SIG-M5 treated with dmso at 0.1 percent for 504 hours (cell line): ENCODE data around the gene DEUP1.
"Not testable (repeated sequence)": the region's sequence is repeated elsewhere in the genome, so short reads cannot be mapped to it uniquely, and the experiment has no call there.

Experiments
- DNase-seq: peaks from one replicate; lab custom pipeline; 2025; ENCODE audit not compliant: unreplicated experiment; lab: John Stamatoyannopoulos, UW

DEUP1 gene, protein sequence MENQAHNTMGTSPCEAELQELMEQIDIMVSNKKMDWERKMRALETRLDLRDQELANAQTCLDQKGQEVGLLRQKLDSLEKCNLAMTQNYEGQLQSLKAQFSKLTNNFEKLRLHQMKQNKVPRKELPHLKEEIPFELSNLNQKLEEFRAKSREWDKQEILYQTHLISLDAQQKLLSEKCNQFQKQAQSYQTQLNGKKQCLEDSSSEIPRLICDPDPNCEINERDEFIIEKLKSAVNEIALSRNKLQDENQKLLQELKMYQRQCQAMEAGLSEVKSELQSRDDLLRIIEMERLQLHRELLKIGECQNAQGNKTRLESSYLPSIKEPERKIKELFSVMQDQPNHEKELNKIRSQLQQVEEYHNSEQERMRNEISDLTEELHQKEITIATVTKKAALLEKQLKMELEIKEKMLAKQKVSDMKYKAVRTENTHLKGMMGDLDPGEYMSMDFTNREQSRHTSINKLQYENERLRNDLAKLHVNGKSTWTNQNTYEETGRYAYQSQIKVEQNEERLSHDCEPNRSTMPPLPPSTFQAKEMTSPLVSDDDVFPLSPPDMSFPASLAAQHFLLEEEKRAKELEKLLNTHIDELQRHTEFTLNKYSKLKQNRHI

DNA sequence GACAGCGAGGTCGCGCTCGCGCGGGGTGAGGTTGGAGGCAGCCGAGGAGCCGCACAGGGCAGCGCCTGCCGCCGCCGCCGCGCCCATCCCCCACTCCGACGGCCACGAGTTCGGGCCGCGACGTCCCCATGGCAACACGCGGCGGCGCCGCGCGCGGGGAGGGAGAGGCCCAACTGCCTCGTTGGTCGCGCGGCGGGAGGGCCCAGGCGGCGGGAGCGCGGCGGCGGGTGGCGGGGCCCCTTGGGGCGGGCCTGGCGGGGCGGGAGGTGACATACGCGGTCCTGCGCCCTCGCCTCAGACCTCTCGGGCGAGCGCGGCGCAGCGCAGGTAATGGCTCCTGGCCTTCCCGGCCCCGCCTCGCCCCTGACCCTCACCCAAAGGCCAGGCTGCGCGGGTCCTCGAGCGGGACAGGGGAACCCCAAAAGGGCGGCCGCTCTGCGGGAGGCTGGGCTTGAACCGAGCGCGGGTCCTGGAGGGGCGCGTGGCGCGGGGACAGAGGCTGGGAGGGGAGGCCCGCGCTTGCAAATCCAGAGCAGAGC is at the start of gene DEUP1:
DEUP1 (plus strand) TSS at position 297 of the 539 bp plus-strand sequence. CDS start 1,518 bp downstream, outside the sequence.
- DNase-seq = no peak

DNA sequence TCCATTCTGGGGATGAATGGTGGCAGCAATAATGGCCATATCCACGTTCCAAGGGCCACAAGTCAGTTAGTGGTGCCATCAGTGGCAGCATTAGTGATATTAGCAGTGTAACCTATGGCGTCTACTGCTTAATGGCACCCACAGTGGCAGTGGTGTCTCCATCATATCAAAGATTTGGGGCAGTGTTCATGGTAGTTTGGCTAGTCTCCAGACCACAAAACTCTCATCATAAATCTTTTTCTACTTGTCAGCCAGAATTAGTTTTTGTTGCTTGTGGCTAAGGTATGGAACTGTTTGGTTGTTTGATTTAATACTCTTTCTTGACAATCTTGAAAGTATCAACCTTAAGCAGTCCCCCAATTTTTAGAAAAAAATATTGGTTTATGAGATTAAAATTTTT is 45.1 kb upstream of the DEUP1 start:
- no peak for DNase-seq

DNA sequence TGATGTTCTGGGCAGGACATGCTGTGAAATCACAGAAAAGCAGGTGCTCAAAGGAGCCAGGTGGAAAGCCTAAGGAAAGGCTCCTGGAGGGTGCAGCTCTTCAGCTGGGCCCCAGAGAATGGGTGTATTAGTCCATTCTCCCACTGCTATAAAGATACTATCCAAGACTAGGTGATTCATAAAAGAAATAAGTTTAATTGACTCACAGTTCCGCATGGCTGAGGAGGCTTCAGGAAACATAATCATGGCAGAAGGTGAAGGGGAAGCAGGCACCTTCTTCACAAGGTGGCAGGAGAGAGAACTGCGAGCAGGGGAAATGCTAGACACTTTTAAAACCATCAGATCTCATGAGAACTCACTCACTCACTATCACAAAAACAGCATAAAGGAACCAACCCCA is 43.1 kb upstream of the DEUP1 start:
- DNase-seq = no peak

DNA sequence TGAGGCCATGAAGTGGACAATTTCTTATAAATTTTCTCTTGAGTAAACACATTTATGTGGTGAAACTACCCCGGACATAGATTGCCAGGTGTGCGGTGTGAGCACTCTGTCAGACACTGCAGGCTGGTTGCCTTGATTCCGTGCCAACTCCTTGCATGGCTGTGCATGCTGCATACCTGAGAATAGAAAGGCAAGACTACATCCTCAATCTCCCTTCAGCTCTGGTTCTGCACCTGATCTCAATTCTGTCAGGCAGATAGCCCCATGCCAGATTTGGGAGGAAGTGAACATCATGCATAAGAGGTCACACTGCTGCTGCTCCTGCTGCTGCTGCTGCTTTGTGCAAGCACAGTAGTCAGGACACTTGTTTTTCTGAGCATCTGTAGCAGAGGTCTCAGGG is 42.5 kb upstream of the DEUP1 start:
- DNase-seq = no peak

DNA sequence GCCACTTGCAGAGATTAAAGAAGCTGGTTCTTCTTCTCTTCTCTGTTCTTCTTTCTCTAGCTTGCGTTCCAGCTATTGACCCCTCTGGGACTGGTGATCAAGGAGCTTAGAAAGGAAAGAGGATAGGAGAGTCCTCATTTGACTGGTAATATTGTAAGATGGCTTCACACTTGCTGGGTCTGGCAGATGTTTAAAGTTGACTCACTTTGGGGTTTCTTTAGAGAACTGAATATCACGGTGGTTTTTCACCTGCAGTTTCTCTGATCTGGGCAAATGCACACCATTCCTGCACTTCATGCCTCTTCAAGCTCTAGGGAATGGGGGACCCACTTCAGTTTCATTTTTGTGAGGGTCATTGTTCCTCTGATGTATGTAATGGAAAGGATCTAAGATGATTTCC is 41.8 kb upstream of the DEUP1 start:
- DNase-seq = no peak

DNA sequence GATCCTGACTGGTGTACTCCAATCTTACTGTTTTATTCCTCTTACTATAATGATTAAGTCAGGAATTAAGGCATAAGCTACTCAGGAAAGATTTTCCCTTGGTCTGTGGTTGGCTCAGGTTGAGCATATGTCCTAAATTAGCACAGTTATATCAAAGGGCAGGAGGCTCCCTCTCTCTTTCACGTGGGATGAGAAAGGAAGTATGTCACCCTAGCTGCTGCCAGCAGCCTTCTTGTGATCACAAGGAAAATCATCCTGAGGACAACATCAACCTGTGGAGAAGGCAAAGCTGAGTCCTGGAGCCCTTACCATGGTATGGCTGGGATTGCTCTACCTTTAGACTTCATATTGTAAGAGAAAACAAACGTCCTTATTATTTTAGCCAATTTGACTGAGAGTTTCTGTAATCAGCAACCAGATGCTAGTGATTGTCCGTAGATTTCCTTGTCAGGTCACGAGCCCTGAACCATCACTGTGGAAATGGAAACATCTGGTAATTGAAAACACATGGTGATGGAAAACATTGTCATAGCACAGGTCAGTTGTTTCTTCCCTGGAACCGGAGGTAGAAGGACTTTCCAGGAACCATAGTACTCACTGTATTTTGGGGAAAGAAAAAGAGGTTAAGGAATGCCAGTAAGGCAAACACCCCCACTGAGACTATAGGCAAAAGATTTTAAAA is 40.6 kb upstream of the DEUP1 start:
- DNase-seq = no peak

DNA sequence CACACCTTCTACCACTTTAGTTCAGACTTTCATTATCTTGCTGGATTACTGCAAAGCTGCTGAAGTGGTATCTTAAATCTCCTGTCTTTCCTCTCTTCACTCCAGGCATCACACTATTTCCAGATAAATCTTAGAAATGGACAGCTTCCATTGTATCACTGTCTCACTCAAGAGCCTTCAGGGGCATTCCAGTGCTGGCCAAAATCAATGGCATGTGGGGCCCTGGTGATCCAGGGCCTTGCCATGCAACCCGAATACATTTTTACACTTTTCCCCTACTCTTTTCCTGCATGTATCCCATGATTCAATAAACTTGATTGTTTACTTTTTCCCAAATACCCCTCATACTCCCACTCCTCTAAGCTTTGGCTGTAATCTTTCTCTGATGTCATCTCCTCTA is 39.4 kb upstream of the DEUP1 start:
- DNase-seq = no peak

DNA sequence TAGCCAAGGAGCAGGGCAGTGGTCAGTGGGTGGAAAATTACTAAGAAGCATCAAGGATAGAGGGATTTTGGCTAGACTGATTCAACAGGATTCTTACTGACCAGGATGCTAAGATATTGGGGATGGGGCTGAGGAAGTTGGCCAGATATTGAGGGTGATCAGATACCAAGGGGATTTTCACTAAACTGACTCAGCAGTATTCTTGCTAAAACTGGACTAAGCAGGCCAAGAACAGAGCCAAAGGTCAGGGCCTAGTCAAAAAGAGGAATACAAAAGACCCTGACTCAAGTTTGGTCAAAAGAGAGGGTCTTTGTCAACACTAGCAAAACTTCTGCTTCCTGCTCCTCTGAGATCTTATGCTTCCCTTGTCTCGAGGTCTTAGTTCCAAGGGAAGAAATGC is 38.6 kb upstream of the DEUP1 start:
- no peak for DNase-seq

DNA sequence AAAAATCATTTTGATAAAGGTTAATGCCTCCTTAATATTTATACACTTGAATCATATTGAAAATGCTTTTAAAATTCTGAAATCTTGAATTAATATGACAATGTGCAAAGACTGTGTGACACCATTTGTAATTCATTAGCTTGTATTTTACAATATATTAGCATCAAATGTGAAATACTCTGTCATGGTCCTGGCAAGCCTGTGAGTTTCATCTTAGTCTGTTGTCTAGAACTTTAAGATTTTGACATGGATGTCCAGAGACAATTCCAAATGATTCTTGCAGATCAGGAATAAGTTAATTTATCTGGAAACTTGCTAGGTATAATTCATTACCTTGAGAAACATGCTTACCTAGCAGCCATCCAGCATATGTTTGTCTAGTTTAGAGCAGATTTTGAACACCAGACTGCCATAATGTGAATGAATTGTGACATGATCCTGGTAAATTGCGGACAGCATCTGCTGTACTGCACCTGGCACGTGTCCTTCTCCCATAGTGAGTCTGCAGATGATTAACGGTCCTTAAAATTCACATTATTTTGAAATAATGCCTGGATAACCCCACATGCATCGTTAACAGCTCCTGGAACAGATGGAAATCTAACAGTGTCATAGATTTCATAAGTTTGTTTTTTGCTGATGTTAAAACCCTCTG is 34.5 kb upstream of the DEUP1 start:
- no peak for DNase-seq

DNA sequence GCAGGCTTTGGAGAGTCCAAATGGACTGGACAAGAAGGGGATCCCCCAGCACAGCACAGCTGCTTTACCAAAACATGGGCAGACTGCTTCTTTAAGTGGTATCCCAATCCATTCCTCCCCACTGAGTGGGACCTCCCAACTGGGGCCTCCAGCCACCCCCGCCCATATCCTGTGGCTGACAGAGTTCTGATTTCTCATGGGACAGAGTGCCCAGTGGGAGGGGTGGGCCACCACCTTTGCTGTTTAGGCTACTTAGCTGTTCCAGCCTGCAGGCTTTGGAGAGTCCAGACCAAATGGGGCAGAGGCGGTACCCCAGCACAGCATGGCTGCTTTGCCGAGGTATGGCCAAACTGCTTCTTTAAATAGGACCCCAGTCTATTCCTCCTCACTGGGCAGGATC is 26.9 kb upstream of the DEUP1 start:
- no peak for DNase-seq

DNA sequence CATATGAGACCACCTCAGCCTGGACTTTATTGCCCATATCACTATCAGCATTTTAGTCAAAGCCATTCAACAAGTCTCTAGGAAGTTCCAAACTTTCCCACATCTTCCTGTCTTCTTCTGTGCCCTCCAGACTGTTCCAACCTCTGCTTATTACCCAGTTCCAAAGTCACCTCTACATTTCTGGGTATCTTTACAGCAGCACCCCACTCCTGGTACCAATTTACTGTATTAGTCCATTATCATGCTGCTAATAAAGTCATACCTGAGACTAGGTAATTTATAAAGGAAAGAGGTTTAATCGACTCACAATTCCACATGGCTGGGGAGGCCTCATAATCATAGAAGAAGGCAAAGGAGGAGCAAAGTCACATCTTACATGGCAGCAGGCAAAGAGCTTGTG is 16.1 kb upstream of the DEUP1 start:
- not testable (repeated sequence) for DNase-seq

DNA sequence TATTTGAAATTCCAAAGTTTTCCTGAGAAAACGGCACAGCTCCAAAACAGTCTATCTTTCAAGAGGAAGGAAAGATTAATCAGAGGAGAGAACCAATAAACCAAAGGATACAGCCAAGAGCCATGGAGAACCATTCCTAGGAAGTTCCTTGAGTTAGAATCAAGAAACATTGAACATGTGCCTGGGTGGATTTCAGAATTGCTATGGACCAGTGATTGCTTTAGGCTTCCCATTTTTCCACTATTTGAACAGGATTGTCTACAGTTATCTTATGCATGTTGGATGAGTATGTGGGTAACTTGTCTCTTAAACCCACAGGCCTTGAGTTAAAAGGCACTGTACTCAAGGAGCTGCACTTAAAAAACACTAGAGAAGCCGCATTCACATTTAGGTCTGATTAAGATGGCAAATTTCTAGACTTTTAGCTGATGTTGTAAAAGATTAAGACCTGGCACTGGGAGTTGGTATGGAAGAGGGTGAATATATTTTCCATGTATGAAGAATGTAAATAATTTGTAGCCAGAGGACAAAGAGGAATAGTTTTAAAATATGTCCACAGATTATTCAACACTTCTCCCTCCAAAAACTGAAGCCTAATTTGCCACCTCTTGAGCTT is 11.2 kb upstream of the DEUP1 start:
- no peak for DNase-seq

DNA sequence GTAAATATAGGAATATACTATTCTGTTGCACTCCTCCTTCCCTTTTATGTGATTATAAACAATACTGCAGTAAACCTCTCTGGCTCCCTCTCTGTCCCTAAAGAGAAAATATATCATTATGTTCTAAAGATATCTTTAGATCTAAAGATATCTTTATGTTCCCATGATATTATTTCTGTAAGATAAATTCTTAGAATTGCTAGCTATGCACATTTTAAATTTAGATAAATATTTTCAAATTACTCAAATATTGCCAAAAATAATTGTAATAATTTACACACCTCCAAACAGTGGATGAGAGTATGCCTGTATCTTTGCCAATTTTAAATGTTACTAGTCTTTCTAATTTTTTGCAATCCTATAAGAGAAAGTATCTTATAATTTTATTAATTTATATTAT is 10.3 kb upstream of the DEUP1 start:
- DNase-seq = no peak

DNA sequence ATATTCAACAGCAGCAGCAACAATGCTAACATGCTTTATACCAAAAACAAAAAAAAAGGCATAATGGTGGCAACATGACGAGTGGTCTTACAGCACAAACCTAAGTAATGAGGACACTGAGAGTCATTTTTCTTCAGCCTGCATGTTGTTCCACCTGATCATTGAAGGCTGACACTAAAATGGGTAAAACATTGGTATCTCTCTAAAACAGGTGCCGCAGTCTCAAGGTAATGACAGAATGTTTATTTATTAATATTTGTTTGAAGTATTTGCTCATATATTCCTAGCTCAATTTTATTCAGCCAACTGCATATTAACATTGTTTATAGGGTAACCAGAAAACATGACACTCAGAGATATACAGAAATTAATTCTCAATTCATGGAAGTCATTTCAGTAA is 8.3 kb upstream of the DEUP1 start:
- no peak for DNase-seq

DNA sequence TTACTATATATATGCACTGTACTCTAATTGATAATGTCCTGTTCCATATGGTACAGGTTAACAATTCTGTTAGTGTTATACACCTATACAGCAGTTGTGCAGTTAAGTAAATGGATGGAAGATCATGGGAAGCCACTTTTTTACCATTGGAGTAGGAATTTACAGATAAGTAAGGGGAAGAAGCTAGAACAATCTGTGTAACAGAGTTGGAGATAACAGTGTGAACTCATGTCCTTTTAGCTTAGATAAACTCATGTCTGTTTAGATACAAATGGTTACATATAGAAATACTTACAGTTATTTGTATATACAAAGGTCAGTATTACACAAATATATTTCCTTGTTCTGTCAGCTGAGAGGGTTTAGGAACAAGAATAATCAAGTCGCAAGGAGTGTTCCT is 6.8 kb upstream of the DEUP1 start:
- DNase-seq = no peak

DNA sequence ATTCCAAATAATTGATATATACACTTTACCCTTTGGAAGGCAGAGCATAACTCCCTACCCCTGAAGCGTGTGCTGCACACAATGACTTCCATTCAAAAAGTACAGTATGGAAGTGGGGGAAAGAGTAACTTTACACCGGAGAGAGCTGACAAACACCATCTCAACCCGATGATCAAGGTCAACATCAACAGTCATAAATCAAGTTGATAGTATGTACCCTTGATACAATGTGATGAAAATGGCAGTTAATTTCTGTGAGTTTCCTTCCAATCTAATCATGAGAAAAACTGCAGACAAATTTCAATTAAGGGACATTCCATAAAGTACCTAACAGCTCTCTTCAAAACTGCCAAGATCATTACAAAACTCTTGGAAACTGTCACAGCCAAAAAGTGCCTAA is 6.0 kb upstream of the DEUP1 start:
- no peak for DNase-seq

DNA sequence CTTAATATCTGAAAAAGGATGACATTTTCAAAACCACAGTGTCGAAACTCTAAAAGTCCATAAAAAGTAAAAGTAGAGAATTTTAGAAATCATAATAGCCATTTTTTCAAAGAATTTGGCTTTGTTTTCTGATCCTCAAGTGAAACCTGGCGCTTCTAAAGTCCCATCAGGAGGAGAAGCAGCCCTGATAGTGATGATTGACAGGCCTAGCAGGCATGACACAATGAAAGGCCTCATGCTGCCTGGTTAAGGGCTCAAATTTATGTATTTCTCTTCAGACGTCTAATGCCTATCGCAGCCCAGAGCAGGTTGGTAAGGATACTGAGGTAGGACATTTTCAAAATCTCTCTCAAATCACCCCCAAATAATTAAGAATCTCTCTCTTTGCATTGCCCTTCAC is 3.9 kb upstream of the DEUP1 start:
- no peak for DNase-seq

DNA sequence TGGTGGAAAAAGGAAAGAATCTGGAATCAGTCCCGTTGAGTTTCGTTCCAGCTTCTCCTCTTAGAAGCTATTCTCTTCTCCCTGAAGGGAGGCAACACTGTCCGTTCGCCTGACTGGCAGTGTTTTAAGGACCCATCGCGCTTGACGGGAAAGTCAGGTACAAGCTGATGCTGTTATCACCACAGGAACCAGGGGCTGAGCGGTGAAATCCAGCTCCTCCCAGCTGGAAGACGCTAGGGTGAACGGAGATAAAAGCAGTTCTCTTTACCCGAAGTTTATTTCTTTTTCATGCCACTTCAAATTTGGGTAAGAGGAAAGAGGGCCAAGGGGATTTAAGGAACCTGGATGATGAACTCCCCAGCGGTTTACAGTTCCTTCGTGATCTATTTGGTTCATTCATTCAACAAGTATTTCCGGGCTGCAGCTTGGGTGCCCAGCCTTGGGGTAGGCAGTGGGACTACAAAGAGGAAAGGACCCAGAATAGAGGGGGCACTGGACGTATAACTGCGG is 551 bp upstream of the DEUP1 start:
- no peak for DNase-seq

DNA sequence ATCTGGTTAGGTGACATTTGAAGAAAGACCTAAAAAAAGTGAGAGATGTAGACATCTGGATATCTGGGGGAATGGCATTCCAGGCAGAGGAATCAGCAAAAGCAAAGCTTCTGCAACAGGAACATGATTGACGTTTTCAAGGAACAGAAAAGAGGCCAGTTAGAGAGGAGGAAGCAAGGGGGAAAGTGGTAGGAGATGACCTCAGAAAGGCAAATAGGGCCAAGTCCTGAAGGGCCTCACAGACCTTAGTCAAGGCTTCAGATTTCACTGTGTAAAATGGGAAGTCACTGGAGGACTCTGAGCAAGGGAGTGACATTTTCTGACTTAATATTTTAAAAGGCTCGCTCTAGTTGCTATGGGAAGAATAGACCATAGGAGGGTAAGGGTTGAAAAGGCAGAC is 9.7 kb downstream of the DEUP1 start:
- no peak for DNase-seq

DNA sequence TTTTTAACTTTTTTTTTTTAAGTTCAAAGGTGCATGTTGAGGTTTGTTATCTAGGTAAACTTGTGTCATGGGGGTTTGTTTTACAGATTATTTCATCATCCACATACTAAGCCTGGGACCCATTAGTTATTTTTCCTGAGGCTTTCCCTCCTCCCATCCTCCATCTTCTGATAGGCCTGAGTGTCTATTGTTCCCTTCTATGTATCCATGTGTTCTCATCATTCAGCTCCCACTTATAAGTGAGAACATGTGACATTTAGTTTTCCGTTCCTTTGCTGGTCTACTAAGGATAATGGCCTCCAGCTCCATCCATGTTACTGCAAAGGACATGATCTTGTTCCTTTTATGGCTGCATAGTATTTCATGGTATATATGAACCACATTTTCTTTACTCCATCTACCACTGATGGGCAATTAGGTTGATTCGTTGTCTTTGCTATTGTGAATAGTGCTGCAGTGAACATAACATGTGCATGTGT is 14.4 kb downstream of the DEUP1 start:
- no peak for DNase-seq

DNA sequence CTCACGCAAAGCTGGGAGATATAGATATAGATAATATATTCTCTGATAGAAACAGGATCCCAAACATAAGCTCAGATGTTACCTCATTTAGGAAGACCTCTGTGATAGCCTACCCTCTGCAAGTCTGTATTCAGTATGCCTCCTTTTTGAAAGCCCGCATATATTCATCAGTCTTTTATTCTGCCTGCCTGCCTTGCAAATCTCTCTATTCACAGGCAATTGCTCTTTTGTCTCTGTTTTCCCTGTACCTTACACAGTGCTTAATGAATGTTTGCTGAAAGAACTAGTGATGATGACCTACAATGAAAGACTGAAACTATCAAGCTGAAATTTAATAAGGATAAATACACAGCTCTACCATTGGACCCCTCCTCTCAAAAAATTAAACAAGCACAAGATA is 18.4 kb downstream of the DEUP1 start:
- no peak for DNase-seq
